Kasumi-1 (cell line): Measurements from ENCODE around the gene PCCA.
"Not testable (repeated sequence)": the region's sequence is repeated elsewhere in the genome, so short reads cannot be mapped to it uniquely, and the experiment has no call there.

Source experiments
- DNase-seq, 2 experiments: peaks; one replicate each; lab custom pipeline; 2025; lab: John Stamatoyannopoulos, UW

The PCCA gene

DNA sequence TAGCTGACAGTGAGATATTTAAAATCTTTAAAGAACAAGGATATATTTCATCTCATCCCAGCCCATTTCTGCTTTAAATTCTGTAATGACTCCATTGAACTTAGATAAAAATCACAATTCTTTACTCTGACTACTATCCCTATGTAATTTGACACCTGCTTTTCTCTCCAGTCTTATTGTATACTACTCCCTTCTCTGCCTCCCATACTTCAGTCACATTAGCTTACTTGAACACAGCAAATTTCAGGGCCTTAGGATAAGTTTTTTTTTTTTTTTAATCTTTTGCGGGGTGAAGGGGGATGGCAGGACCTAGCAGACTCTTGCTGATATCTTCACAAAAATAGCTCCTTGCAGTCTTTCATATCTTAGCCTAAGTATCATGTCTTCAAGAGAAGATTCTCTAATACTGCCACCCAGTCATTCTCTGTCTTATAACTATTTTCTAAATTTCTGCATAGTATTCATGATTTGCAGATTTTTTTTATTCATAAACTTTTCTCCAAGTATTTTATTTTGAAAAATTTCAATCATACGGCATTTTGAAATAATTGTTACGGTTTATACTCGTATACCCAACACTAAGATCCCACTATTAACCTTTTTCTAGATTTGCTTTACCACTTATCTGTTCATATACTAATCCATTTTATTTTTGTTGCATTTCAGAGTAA lies 151.4 kb downstream of the PCCA start:
- no peak for DNase-seq

DNA sequence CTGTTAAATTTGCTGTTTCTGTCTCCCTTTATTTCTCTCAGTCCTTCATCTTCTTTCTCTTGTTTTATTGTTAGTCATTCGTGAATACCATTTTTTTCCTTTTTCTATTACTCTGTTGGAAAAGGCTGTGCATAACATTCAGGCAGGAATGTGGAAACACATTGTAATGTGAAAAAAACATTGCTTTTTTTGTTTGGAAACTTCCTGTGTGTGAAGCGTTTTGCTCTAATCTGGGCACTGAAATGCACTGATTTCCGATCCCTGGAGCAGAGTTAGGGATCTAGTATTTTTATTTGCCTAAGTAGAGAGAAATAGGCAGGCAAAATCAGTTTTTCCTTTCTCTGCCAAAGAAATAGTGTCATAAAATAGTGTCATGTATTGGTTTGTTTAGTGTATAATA lies 155.5 kb downstream of the PCCA start:
- no peak for DNase-seq

DNA sequence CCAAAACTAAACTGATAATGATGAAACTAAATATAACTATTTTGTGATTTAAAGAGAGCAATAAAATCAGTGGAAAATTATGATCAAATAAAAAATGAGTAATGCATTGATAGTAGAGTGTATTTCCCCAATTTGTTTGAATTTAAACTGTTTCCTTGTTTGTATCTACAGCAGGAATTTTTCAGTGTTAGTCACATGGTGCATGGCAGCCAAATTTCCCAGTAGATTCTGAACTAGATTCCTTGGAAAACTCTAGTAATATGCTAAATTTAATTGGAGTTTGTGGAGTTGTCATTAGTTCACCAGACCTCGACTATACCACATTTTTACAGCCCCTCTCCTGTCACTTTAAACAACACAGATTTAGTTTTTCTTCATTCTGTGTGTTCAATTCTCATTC lies 156.2 kb downstream of the PCCA start:
- no peak for DNase-seq

DNA sequence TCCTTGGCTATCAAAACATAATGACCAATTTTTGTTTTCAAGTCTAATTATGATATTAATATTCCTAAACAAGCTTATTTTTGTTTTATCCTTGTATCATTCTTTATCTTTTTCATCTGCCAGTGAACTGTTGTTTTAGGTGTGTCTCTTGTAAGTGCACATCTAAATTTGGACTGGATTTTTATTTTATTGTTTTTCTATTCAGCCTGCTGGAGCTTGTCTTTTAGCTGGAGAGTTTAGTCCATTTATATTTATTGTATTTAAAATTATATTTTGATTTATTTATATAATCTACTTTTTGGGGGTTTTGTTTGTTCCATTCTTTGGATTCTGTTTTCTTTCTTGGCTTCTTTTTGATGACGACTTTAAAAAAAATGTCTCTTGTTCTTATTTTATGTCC lies 159.0 kb downstream of the PCCA start:
- no peak for DNase-seq

DNA sequence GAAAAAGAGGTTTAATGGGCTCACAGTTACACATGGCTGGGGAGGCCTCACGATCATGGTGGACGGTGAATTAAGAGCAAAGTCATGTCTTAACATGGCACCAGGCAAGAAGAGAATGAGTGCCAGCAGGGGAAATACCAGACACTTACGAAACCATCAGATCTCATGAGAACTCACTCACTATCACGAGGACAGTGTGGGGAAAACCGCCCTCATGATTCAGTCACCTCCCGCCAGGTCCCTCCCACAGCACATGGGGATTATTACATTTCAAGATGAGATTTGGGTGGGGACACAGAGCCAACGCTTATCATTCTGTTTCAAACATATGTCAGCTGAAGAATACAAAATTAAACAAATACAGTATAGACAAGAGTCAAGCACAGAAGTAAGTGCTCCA lies 165.1 kb downstream of the PCCA start:
- no peak for DNase-seq

GRCh38 chr13:100262404-100262803 lies 173.5 kb downstream of the PCCA start:
- no peak for DNase-seq

- no peak for DNase-seq
Measured at GRCh38 chr13:100266026-100266425, 177.1 kb downstream of the PCCA start.

GRCh38 chr13:100269837-100270236 lies 180.9 kb downstream of the PCCA start:
- peak; percentile 17 to 24 for DNase-seq

GRCh38 chr13:100273138-100273537 lies 184.2 kb downstream of the PCCA start:
- no peak for DNase-seq

DNA sequence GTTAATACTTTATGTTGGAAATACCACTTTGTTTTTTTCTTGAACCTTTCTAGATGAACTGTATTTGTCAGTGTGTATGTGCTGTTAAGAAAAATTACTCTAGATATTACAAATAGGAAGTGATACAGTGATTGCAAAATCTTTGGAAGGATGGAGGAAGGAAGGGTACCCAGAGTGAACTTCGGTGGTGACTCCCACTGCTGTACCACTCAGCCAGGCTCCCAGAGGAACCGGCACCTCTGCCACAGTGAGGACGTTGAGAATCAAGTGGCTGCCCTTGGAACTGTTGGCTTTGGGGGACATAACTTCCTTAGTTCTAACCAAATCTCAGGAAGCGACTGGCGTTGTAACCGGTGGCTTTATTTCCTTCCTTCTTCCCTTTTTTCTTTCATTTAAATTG lies 184.7 kb downstream of the PCCA start:
- peak; percentile 40 to 52 for DNase-seq

DNA sequence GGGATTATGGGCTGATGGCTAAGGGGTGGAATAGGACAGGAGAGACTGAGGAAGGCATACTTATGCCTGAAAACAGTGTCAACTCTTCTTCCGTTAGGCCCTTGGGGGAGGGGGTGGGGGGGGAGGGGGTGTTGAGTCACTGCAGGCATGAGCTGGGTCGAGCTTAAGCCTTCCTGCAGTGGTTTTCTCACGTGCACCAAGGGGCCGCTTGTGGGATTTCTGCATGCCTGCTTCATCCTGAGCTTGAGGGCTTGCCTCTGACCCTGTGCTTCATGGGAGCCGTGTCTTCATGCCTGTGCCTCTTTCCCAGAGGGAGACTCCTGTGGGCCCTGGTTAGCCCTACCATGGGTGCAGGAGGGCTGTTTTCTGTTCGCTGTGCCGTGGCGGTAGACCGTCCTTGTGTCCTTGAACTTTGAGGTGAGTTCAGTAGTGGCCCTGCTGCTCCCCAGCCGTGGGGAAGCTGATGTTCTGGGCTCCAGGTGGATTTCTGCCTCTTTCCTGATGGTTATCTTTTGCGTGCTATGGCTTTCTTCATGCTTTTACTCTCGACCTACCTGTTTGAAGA lies 186.1 kb downstream of the PCCA start:
- peak; percentile 49 to 54 for DNase-seq

- no peak for DNase-seq
Measured at GRCh38 chr13:100275746-100276145, 186.9 kb downstream of the PCCA start.

GRCh38 chr13:100280681-100281080 lies 191.8 kb downstream of the PCCA start:
- no peak for DNase-seq

DNA sequence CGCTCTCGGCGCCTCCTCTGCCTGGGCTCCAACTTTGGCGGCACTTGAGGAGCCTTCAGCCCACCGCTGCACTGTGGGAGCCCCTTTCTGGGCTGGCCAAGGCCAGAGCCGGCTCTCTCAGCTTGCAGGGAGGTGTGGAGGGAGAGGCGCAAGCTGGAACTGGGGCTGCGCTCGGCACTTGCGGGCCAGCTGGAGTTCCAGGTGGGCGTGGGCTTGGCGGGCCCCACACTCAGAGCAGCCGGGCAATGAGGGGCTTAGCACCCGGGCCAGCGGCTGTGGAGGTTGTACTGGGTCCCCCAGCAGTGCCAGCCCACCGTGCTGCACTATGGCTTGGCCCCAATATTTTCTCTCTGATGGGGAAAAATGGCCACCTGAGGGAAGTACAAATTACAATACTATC lies 193.4 kb downstream of the PCCA start:
- DNase-seq = not testable (repeated sequence)

- DNase-seq = peak in 1 of 2 experiments; percentile 7
Measured at GRCh38 chr13:100290165-100290801, 201.4 kb downstream of the PCCA start.

- no peak for DNase-seq
Measured at GRCh38 chr13:100291624-100292023, 202.7 kb downstream of the PCCA start.

DNA sequence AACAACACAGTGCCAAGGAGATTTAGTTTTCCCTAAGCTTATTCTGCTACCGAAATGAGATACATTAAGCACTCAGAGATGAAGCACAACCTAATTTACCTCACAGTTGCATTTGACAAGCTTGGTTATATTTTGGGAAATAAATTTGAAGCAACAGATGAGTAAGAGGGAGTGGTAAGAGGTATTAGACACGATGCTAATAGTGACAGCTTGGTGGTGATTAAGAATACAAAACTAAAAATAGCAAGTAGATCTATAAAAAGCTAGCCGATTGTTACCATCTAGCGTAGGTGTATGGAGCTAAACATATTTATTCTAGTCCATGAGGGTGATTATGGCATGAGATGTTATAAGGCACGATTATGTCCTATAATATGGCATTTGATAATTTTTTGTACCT lies 208.5 kb downstream of the PCCA start:
- no peak for DNase-seq

GRCh38 chr13:100298116-100298681 lies 209.3 kb downstream of the PCCA start:
- no peak for DNase-seq

DNA sequence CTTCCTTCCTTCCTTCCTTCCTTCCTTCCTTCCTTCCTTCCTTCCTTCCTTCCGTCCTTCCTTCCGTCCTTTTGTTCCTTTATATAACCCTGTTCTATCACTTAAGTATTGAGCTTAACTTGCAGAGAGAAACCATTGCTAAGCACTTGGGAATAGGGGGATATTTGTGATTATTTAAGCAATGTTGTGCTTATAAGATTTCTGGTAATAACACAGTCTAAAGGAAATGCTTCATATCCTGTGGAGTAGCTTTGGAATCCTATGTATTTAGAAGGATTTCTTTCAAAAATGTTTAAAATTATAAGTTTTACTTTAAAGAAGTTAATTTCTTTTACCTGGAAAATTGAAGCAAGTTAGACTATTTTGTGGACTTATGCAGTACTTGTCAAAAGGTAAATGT lies 209.8 kb downstream of the PCCA start:
- no peak for DNase-seq

GRCh38 chr13:100300243-100300642 lies 211.3 kb downstream of the PCCA start:
- DNase-seq = no peak

DNA sequence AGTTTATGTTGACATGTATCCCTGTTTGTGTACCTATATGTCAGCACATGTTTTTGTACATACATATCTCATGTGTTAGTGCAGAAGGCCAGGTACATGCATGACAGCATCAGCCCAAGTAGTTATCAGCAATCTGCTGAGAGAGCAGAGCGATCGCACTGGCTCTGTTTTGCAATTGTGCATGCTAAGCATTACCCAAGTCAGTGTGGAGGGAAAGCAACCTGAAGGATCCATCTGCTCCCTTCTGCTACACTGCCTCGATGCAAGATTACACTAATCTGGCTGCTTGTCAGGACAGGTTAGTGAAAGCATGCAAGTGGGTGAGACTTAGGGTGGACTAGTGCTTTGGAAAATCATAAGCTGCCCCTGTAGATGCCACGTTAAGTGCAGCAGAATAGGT lies 211.8 kb downstream of the PCCA start:
- DNase-seq = no peak

GRCh38 chr13:100301418-100301817 lies 212.5 kb downstream of the PCCA start:
- no peak for DNase-seq

DNA sequence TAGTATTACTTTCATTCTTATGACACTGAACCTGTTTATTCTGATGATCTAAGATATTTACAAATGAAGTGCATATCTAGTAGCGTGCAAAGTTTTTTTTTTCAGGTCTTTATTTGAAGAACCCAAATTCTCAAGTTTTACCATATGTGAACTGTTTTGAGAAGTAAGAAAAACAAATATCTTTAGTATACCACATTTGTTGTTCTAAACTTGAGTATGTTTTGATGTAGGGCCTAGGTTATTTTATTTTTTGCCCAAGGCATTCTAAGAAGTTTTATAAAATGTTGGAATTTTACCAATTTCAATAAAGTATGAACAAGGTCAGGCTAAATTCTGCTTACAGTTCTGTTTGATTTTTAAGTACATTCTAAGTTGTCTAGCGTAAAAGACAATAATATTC lies 213.5 kb downstream of the PCCA start:
- no peak for DNase-seq
